Naive thymus-derived CD4-positive, alpha-beta T cell (primary cell): ENCODE measurements around the gene UBE2Q1. TPM values are rescaled to one million over a fixed set of nuclear protein-coding genes. Genes with fewer than 3 reads are reported as not detected.

Experiments used
- ATAC-seq: fragments of 150-1000 bp; cut with Tn5 transposase; 2 replicates; pipeline ENCODE4 v1.10.0; 2021; ENCODE audit warnings: mild to moderate bottlenecking, moderate library complexity
- CTCF ChIA-PET: fragments of 350-600 bp; sonication (Branson Sonifier 250); formaldehyde crosslinking; loops from one replicate; lab custom pipeline; 2021; ENCODE audit warnings: antibody characterized with exemption; lab: Charles Lee
- POLR2A ChIA-PET: fragments of 350-600 bp; sonication (Branson Sonifier 250); formaldehyde crosslinking; loops from one replicate; lab custom pipeline; 2021; ENCODE audit warnings: antibody characterized with exemption, inconsistent platforms; lab: Charles Lee
- DNase-seq, 9 donors: peaks; one replicate each; pipeline versions ENCODE4 v3.0.0 to v3.0.0-alpha.2; 2020 to 2022; ENCODE audit warnings: mixed read lengths in 1 of 9
- H3K27ac ChIP-seq: one replicate; pipeline ENCODE4 v1.7.0; 2013; ENCODE audit warnings: mild to moderate bottlenecking, low read depth, low read length, moderate library complexity
- H3K27me3 ChIP-seq, 2 donors: one replicate each; pipeline ENCODE4 v1.7.0; 2013; ENCODE audit warnings: low read length in 2 of 2, mild to moderate bottlenecking in 2 of 2, moderate library complexity in 2 of 2; ENCODE audit not compliant: control insufficient read depth in 2 of 2, insufficient read depth in 2 of 2
- H3K36me3 ChIP-seq, 3 experiments: 1 replicate in 2 of 3; 2 replicates in 1 of 3; pipeline ENCODE4 v1.7.0; 2013; ENCODE audit warnings: low read length in 3 of 3, mild to moderate bottlenecking in 3 of 3, moderate library complexity in 1 of 3; ENCODE audit not compliant: insufficient read depth in 3 of 3, control insufficient read depth in 2 of 3
- H3K4me1 ChIP-seq, 2 donors: one replicate each; pipeline ENCODE4 v1.7.0; 2013; ENCODE audit warnings: low read length in 2 of 2, mild to moderate bottlenecking in 2 of 2, moderate library complexity in 1 of 2; ENCODE audit not compliant: control insufficient read depth in 2 of 2, insufficient read depth in 2 of 2
- H3K4me3 ChIP-seq: 2 replicates; pipeline ENCODE4 v1.7.0; 2013; ENCODE audit warnings: mild to moderate bottlenecking, low read length
- H3K9me3 ChIP-seq, 3 experiments: 1 replicate in 2 of 3; 2 replicates in 1 of 3; pipeline ENCODE4 v1.7.0; 2013; ENCODE audit warnings: low read length in 3 of 3; ENCODE audit not compliant: control insufficient read depth in 2 of 3
- H3K27ac Mint-ChIP-seq, 9 donors: one replicate each; pipeline ENCODE4 v1.8.0; 2020 to 2022; ENCODE audit warnings: mixed read lengths in 9 of 9, mild to moderate bottlenecking in 8 of 9, moderate library complexity in 5 of 9, inconsistent platforms in 2 of 9
- H3K27me3 Mint-ChIP-seq, 5 donors: one replicate each; pipeline ENCODE4 v1.8.0; 2021 to 2022; ENCODE audit warnings: mixed read lengths in 5 of 5, mild to moderate bottlenecking in 1 of 5
- H3K36me3 Mint-ChIP-seq, 5 donors: one replicate each; pipeline ENCODE4 v1.8.0; 2020 to 2022; ENCODE audit warnings: mixed read lengths in 5 of 5, mild to moderate bottlenecking in 3 of 5, inconsistent platforms in 1 of 5
- H3K4me1 Mint-ChIP-seq, 7 donors: one replicate each; pipeline ENCODE4 v1.8.0; 2020 to 2022; ENCODE audit warnings: mixed read lengths in 7 of 7, mild to moderate bottlenecking in 3 of 7, inconsistent platforms in 1 of 7
- H3K4me3 Mint-ChIP-seq, 10 donors: one replicate each; pipeline ENCODE4 v1.8.0; 2020 to 2022; ENCODE audit warnings: mild to moderate bottlenecking in 10 of 10, mixed read lengths in 10 of 10, moderate library complexity in 6 of 10, inconsistent platforms in 2 of 10
- H3K9me3 Mint-ChIP-seq, 11 donors: one replicate each; pipeline ENCODE4 v1.8.0; 2020 to 2022; ENCODE audit warnings: mixed read lengths in 11 of 11, mild to moderate bottlenecking in 4 of 11, inconsistent platforms in 1 of 11, moderate library complexity in 1 of 11
- intact Hi-C, 2 donors: fragments of 100-400 bp; cut with micrococcal nuclease; formaldehyde crosslinking; loops; one replicate each; pipeline ENCODE4 v1.15.1; 2023
- polyA plus RNA-seq, 2 donors: library from polyadenylated mRNA; unstranded; fragments of 300-500 nt; fragmentation: Illumina TruSeq; gene quantifications; one replicate each; pipeline ENCODE4 v1.2.3, GENCODE V29; 2021
- total RNA-seq, 6 experiments: library from RNA in 5 of 6; stranded (reverse) in 5 of 6; gene quantifications; 1 replicate in 5 of 6; 2 replicates in 1 of 6; pipeline ENCODE4 v1.2.3 and lab custom pipeline; 2021 to 2026

The UBE2Q1 gene
- total and polyA plus RNA-seq, 7 experiments from 2014 or later: 9.1 to 117 (median 65.8) TPM

DNA sequence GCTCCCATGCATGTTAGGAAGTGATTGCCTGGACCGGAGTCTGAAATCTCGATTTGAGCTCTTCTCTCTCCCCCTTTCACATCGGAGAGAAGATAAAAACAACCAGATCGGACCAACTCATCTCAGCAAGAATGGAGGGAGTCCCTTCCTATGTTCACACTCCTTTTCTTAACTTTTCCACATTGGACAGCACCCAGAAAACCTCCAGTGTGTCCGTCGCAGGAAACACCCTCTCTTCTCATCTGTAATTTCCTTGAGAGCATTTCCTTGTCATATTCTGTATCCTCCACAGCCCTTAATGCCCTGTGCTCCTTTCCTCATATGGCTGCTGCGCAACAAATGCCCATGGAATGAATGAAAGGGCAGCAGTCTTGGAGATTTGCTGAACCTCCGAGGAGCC is 57.9 kb downstream of the UBE2Q1 start:
- Mint-ChIP-seq H3K4me3 (peak overlapping the region in 4 of 10 donors; percentile 16 to 71 (median 57)), H3K27me3 (peaks cover 21 to 67% (median 37%) of the 10 kb centered on the region in 5 donors)
- intact Hi-C loops: no loop called here

DNA sequence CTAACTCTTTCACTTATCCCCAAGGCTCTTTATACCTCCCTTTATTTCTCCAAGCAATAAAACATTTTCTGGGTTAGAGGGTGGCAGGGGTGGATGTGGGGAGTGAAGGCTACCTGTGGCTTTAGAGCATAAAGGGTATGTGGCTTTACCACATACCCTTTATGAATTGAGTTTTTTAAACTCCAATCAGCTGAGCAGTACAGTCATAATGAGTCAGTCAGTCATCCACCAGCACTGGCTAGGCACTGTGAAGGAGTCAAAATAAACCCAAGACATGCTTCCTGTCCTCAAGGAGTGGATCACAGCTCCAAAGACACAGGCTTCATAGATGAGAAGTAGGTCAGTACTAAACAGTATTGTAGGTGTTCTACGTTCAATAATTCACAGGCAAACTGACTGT is 59.0 kb downstream of the UBE2Q1 start:
- H3K36me3 ChIP-seq: no peaks in the 10 kb centered on the region
- Mint-ChIP-seq H3K27ac (no peak overlapping the region), H3K9me3 (peaks cover 0 to 3% (median 0%) of the 10 kb centered on the region in 11 donors), H3K27me3 (peaks cover 16 to 60% (median 28%) of the 10 kb centered on the region in 5 donors), H3K4me1 (peaks cover 7 to 45% (median 29%) of the 10 kb centered on the region in 7 donors), H3K36me3 (peaks cover 0 to 4% (median 0%) of the 10 kb centered on the region in 5 donors), H3K4me3 (no peak overlapping the region)
- ChIA-PET POLR2A (no interaction called here), CTCF (interaction anchor here (1.3 kb wide), 1 partner anchor 19 kb away, joined by 3 read pairs; no protein-coding TSS in a partner anchor)
- peaks cover 4 to 5% of the 10 kb centered on the region in 2 donors for H3K27me3 ChIP-seq
- H3K4me3 ChIP-seq: no peak overlapping the region
- ATAC-seq (no peak), DNase-seq (no peak)
- intact Hi-C loops: no loop called here
- H3K27ac ChIP-seq: no peak overlapping the region
- H3K4me1 ChIP-seq: peaks cover 0 to 20% of the 10 kb centered on the region in 2 donors
- H3K9me3 ChIP-seq: no peaks in the 10 kb centered on the region

More for the DNA sequence above, 57.9 kb downstream of the UBE2Q1 start:
- Histone ChIP-seq H3K4me1 (peaks cover 0 to 16% of the 10 kb centered on the region in 2 donors), H3K36me3 (no peaks in the 10 kb centered on the region), H3K4me3 (no peak overlapping the region), H3K27me3 (peaks cover 4 to 5% of the 10 kb centered on the region in 2 donors), H3K9me3 (no peaks in the 10 kb centered on the region), H3K27ac (no peak overlapping the region)
- Mint-ChIP-seq H3K36me3 (peaks cover 0 to 4% (median 0%) of the 10 kb centered on the region in 5 donors), H3K9me3 (peaks cover 0 to 3% (median 0%) of the 10 kb centered on the region in 11 donors), H3K27ac (no peak overlapping the region), H3K4me1 (peaks cover 7 to 40% (median 26%) of the 10 kb centered on the region in 7 donors)
- no peak for ATAC-seq
- DNase-seq: no peak
- ChIA-PET POLR2A (interaction anchor here (0.5 to 0.6 kb wide), 2 partner anchors 61 to 1543 kb away, joined by 3 to 4 read pairs; no protein-coding TSS in a partner anchor), CTCF (interaction anchor here (1.3 kb wide), 1 partner anchor 20 kb away, joined by 3 read pairs; no protein-coding TSS in a partner anchor)

Other genes starting within 250 kb of the UBE2Q1 start
- under 1 TPM in 1 of 5 experiments, not detected in 4; 0.59 TPM for gene AQP10, start 237.6 kb downstream of the UBE2Q1 start, total RNA-seq
- gene AQP10, start 237.6 kb downstream of the UBE2Q1 start, polyA plus RNA-seq: not detected
- 100 to 1,000 TPM; 105 to 130 (median 117) TPM for gene ATP8B2, start 233.1 kb downstream of the UBE2Q1 start, total RNA-seq
- 10 to 100 TPM; 49.2 to 89.4 TPM for gene ATP8B2, start 233.1 kb downstream of the UBE2Q1 start, polyA plus RNA-seq
- 10 to 100 TPM in 4 of 5 experiments, 1 to 10 TPM in 1; 5.2 to 91.6 (median 85.6) TPM for gene IL6R, start 153.3 kb downstream of the UBE2Q1 start, total RNA-seq
- gene IL6R, start 153.3 kb downstream of the UBE2Q1 start, polyA plus RNA-seq: 10 to 100 TPM; 55.1 to 66.3 TPM
- gene TDRD10, start 56.4 kb downstream of the UBE2Q1 start, total RNA-seq: under 1 TPM in 1 of 5 experiments, not detected in 4; 0.29 TPM
- not detected for gene TDRD10, start 56.4 kb downstream of the UBE2Q1 start, polyA plus RNA-seq
- gene SHE, start 56.2 kb downstream of the UBE2Q1 start, total RNA-seq: not detected
- gene SHE, start 56.2 kb downstream of the UBE2Q1 start, polyA plus RNA-seq: under 1 TPM in 1 of 2 donors, not detected in 1; 0.04 TPM
- gene CHRNB2, start 9.1 kb upstream of the UBE2Q1 start, total RNA-seq: not detected
- not detected for gene CHRNB2, start 9.1 kb upstream of the UBE2Q1 start, polyA plus RNA-seq
- 100 to 1,000 TPM; 206 to 408 (median 237) TPM for gene ADAR, start 49.5 kb upstream of the UBE2Q1 start, total RNA-seq
- gene ADAR, start 49.5 kb upstream of the UBE2Q1 start, polyA plus RNA-seq: 100 to 1,000 TPM; 101 to 167 TPM